ENCODE measurements around the gene SPAG6.

GRCh38 chr10:22338931-22339330 lies 6.4 kb upstream of the SPAG6 start:
- TF ChIP-seq YY1 (IDR thresholded peaks at IDR 0.05; ENCODE audit: insufficient read depth, insufficient read length) (no peak), ZNF274 (IDR thresholded peaks at IDR 0.05; ENCODE audit: low read depth, low read length) (no peak), SUZ12 (IDR thresholded peaks at IDR 0.05; ENCODE audit: extremely low read depth, insufficient read depth, insufficient read length) (no peak)
